Measurements from ENCODE around the gene KRTAP5-10.
"Not testable (repeated sequence)": the region's sequence is repeated elsewhere in the genome, so short reads cannot be mapped to it uniquely, and the experiment has no call there.

- TF ChIP-seq EZH2 (IDR thresholded peaks at IDR 0.05; ENCODE audit: insufficient read depth, poor library complexity, severe bottlenecking); EZH2phosphoT487 (IDR thresholded peaks at IDR 0.05; ENCODE audit: insufficient read depth, low read depth): not testable (repeated sequence)
Measured at GRCh38 chr11:71604798-71605488, 39.6 kb downstream of the KRTAP5-10 start.
